Measurements from ENCODE around the gene GALNT2. TPM values are rescaled to one million over a fixed set of nuclear protein-coding genes. Genes with fewer than 3 reads are reported as not detected.

Gene GALNT2
- total RNA-seq, 1 experiment from 2014 or later = 114 TPM

DNA sequence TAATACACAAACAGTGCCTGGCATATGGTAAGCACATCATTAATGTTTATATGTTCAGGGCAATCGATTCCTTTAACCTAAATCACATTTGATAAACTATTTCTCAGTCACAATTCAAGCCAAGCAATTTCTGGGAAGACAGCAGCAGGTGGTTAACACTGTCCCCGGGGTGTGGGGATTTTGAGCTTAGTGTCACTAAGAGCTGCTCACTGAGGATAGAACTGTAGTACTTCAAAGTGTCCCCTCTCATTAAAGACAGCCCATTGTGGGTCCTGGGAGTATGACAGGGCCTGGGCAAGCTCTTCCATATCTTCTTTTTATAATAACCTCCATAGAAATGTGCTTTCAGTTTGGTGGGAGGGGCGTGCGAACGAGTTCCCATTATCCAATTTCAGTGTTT is 8.4 kb upstream of the GALNT2 start:
- TF ChIP-seq, protein P1, sequence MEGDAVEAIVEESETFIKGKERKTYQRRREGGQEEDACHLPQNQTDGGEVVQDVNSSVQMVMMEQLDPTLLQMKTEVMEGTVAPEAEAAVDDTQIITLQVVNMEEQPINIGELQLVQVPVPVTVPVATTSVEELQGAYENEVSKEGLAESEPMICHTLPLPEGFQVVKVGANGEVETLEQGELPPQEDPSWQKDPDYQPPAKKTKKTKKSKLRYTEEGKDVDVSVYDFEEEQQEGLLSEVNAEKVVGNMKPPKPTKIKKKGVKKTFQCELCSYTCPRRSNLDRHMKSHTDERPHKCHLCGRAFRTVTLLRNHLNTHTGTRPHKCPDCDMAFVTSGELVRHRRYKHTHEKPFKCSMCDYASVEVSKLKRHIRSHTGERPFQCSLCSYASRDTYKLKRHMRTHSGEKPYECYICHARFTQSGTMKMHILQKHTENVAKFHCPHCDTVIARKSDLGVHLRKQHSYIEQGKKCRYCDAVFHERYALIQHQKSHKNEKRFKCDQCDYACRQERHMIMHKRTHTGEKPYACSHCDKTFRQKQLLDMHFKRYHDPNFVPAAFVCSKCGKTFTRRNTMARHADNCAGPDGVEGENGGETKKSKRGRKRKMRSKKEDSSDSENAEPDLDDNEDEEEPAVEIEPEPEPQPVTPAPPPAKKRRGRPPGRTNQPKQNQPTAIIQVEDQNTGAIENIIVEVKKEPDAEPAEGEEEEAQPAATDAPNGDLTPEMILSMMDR (IDR thresholded peaks at IDR 0.05; ENCODE audit: unreplicated experiment) = no peak
- Mint-ChIP-seq H3K4me3 (ENCODE audit: unreplicated experiment) (no peak overlapping the region), H3K36me3 (ENCODE audit: insufficient read depth, unreplicated experiment) (no peaks in the 10 kb centered on the region), H3K27me3 (ENCODE audit: insufficient read depth, unreplicated experiment) (no peaks in the 10 kb centered on the region), H3K27ac (ENCODE audit: low read depth, unreplicated experiment) (no peak overlapping the region), H3K9me3 (ENCODE audit: unreplicated experiment) (peaks cover 24% of the 10 kb centered on the region), H3K4me1 (ENCODE audit: insufficient read depth, unreplicated experiment) (no peaks in the 10 kb centered on the region)
- DNase-seq (ENCODE audit: unreplicated experiment) = no peak
- intact Hi-C loops (cut with micrococcal nuclease) = no loop called here
- ChIA-PET CTCF (interaction anchor here (0.6 to 1.5 kb wide), 3 partner anchors 9 to 28 kb away, joined by 3 to 6 read pairs (median 4); no protein-coding TSS in a partner anchor), POLR2A (interaction anchor here (1.0 kb wide), 1 partner anchor 8 kb away, joined by 4 read pairs; the partner anchor contains the start of gene GALNT2)
- BruUV-seq (replicated peaks) = no TSS peak

DNA sequence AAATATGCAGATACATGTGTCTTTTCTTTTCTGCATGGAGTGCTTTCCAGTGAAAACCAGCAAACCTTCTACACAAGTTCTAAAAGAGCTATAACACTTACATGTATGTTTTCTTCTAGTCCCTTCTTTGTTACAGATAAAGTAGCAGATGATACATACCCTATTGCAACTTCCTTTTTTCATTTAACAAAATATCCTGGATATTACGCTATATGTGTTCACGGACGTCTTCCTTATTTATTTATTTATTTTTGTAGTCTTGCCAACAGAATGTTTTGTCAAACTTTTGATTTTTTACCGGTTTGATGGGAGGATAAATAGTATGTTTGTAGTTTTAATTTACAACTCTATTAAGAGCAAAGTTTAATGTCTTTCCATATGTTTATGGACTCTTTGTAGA is 5.2 kb upstream of the GALNT2 start:
- no peaks in the 10 kb centered on the region for H3K36me3 Mint-ChIP-seq (ENCODE audit: insufficient read depth, unreplicated experiment)
- intact Hi-C loops (cut with micrococcal nuclease) = no loop called here
- H3K27ac Mint-ChIP-seq (ENCODE audit: low read depth, unreplicated experiment) = no peak overlapping the region
- H3K9me3 Mint-ChIP-seq (ENCODE audit: unreplicated experiment) = peaks cover 24% of the 10 kb centered on the region
- no peak overlapping the region for H3K4me3 Mint-ChIP-seq (ENCODE audit: unreplicated experiment)
- H3K27me3 Mint-ChIP-seq (ENCODE audit: insufficient read depth, unreplicated experiment) = no peaks in the 10 kb centered on the region
- ChIA-PET CTCF (interaction anchor here (0.5 to 0.8 kb wide), 3 partner anchors 75 to 383 kb away, joined by 3 read pairs; no protein-coding TSS in a partner anchor), POLR2A (interaction anchor here (0.5 to 0.9 kb wide), 5 partner anchors 23 to 808 kb away, joined by 3 read pairs; no protein-coding TSS in a partner anchor)
- no peaks in the 10 kb centered on the region for H3K4me1 Mint-ChIP-seq (ENCODE audit: insufficient read depth, unreplicated experiment)
- BruUV-seq (replicated peaks) = no TSS peak
- DNase-seq (ENCODE audit: unreplicated experiment) = no peak
- TF ChIP-seq, protein P1 (IDR thresholded peaks at IDR 0.05; ENCODE audit: unreplicated experiment) = no peak

DNA sequence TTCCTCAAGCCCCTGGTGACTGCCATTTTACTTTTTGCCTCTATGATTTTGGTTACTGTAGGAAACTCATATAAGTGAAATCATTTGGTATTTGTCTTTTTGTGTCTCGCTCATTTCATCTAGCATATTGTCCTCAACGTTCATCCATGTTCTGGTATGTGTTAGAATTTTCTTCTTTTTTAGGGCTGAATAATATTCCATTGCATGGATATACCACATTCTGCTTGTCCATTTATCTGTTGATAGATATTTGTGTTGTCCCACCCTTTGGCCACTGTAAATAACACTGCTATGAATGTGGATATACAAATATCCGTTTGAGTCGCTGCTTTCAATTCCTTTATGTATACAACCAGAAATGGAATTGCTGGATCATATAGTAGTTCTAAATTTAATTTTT is 4.5 kb upstream of the GALNT2 start:
- no peak overlapping the region for H3K4me3 Mint-ChIP-seq (ENCODE audit: unreplicated experiment)
- H3K4me1 Mint-ChIP-seq (ENCODE audit: insufficient read depth, unreplicated experiment) = no peaks in the 10 kb centered on the region
- no peak overlapping the region for H3K27ac Mint-ChIP-seq (ENCODE audit: low read depth, unreplicated experiment)
- H3K36me3 Mint-ChIP-seq (ENCODE audit: insufficient read depth, unreplicated experiment) = no peaks in the 10 kb centered on the region
- intact Hi-C loops (cut with micrococcal nuclease) = no loop called here
- POLR2A ChIA-PET = no interaction called here
- peaks cover 24% of the 10 kb centered on the region for H3K9me3 Mint-ChIP-seq (ENCODE audit: unreplicated experiment)
- CTCF ChIA-PET = no interaction called here
- TF ChIP-seq, protein P1 (IDR thresholded peaks at IDR 0.05; ENCODE audit: unreplicated experiment) = no peak
- no peaks in the 10 kb centered on the region for H3K27me3 Mint-ChIP-seq (ENCODE audit: insufficient read depth, unreplicated experiment)
- DNase-seq (ENCODE audit: unreplicated experiment) = no peak
- no TSS peak for BruUV-seq (replicated peaks)

DNA sequence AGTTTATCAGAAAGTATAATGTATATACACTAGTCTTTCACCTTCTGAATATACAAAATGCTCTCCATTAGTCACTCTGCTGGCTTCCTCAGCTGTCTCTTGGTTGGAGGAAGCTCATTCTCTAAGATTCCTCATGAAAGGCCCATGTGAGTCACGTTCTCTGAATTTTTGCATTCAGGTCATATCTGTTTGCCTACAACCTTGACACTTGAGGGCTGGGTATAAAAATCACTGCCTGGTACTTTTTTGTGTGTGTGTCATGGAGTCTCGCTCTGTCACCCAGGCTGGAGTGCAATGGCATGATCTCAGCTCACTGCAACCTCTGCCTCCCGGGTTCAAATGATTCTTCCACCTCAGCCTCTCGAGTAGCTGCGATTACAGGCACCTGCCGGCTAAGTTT is 2.8 kb upstream of the GALNT2 start:
- BruUV-seq (replicated peaks) = no TSS peak
- intact Hi-C loops (cut with micrococcal nuclease) = no loop called here
- H3K27me3 Mint-ChIP-seq (ENCODE audit: insufficient read depth, unreplicated experiment) = no peaks in the 10 kb centered on the region
- H3K4me3 Mint-ChIP-seq (ENCODE audit: unreplicated experiment) = no peak overlapping the region
- no peak overlapping the region for H3K27ac Mint-ChIP-seq (ENCODE audit: low read depth, unreplicated experiment)
- H3K9me3 Mint-ChIP-seq (ENCODE audit: unreplicated experiment) = peaks cover 24% of the 10 kb centered on the region
- no peak for DNase-seq (ENCODE audit: unreplicated experiment)
- H3K4me1 Mint-ChIP-seq (ENCODE audit: insufficient read depth, unreplicated experiment) = peaks cover 9% of the 10 kb centered on the region
- no peaks in the 10 kb centered on the region for H3K36me3 Mint-ChIP-seq (ENCODE audit: insufficient read depth, unreplicated experiment)
- TF ChIP-seq, protein P1 (IDR thresholded peaks at IDR 0.05; ENCODE audit: unreplicated experiment) = no peak
- ChIA-PET CTCF (interaction anchor here (1.0 kb wide), 1 partner anchor 348 kb away, joined by 3 read pairs; no protein-coding TSS in a partner anchor), POLR2A (interaction anchor here (0.6 kb wide), 1 partner anchor 165 kb away, joined by 5 read pairs; no protein-coding TSS in a partner anchor)
